ENCODE measurements around the gene DNAJC3. TPM values are rescaled to one million over a fixed set of nuclear protein-coding genes. Genes with fewer than 3 reads are reported as not detected.

DNAJC3 gene
- total and polyA plus RNA-seq, 2 experiments from 2014 or later, result 19.5 to 27.5 TPM

DNA sequence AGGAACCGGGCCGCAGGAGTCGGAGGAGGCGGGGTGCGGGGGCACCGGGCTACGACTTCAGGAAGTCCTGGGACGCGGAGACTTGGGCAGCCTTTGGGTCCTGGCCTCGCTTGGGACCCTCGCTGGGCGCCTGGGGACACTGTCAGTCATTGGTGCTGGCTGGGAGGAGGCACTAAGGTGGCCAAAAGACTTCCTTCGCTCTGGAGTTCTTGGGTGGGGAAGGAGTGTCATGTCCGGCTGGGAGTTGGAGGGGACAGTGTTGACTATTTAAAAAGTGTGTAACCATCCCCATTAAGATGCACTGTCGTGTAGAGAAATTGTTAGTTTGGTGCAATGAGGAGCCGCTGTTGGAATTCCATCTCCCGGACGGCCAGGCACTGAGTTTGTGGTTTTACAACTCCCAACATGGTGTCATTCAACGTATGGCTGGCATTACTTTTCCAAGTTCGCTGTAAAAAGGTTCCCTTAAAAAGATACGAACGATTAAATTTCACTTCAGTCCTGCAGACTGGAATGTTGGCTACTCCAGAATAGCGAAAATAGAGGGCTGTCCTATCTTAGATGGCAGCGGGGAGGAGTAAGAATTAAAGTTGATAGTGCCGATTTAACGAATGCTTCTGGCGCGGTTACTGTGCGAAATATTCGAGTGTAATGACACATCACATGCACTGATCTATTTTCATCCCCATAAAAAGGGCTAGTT, 776 bp downstream of the DNAJC3 start:
- Histone ChIP-seq H3K27ac (ENCODE audit: low read depth) (no peak overlapping the region), H3K27me3 (ENCODE audit: insufficient read depth) (no peaks in the 10 kb centered on the region), H3F3A (replicated peaks; ENCODE audit: low read depth) (no peaks in the 10 kb centered on the region), H4K20me1 (replicated peaks; ENCODE audit: insufficient read depth) (no peaks in the 10 kb centered on the region; the same call in 1 of the 2 replicates), H3K4me3 (peak overlapping the region; percentile 79), H3K4me1 (ENCODE audit: insufficient read depth) (peaks cover 25% of the 10 kb centered on the region), H3K36me3 (ENCODE audit: insufficient read depth) (no peaks in the 10 kb centered on the region), H3K4me2 (peak overlapping the region; percentile 82), H2AFZ (peak overlapping the region; percentile 28; the same call in 1 of the 2 replicates), H3K9me2 (ENCODE audit: insufficient read depth) (no peaks in the 10 kb centered on the region), H3K79me2 (replicated peaks; ENCODE audit: insufficient read depth) (peaks cover 61% of the 10 kb centered on the region)
- Mint-ChIP-seq H3K4me1 (peaks cover 30% of the 10 kb centered on the region), H3K36me3 (ENCODE audit: low read depth) (no peaks in the 10 kb centered on the region), H3K9me3 (no peaks in the 10 kb centered on the region; the same call in 2 of the 3 replicates), H3K27ac (no peak overlapping the region), H3K27me3 (ENCODE audit: insufficient read depth, low read depth, poor library complexity) (peaks cover 3% of the 10 kb centered on the region), H3K4me3 (peak overlapping the region; percentile 87)
- ATAC-seq (peak; percentile 32), DNase-seq (ENCODE audit: low spot score) (peak; percentile 61)
- TF ChIP-seq EZH2 (IDR thresholded peaks at IDR 0.05; ENCODE audit: low read depth, unreplicated experiment), result no peak
- no peak for TF ChIP-seq POLR2AphosphoS5 (IDR thresholded peaks at IDR 0.05; ENCODE audit: low read depth)
- TF ChIP-seq CREB1 (CRISPR knock-in tag; IDR thresholded peaks at IDR 0.05; ENCODE audit: low read depth), result no peak
- TF ChIP-seq NANOG (IDR thresholded peaks at IDR 0.05; ENCODE audit: borderline replicate concordance), result no peak
- no peak for TF ChIP-seq ZNF462 (CRISPR knock-in tag; IDR thresholded peaks at IDR 0.05)
- no peak for TF ChIP-seq REST (IDR thresholded peaks at IDR 0.05; ENCODE audit: unreplicated experiment)
- TF ChIP-seq ZNF331 (CRISPR knock-in tag; IDR thresholded peaks at IDR 0.05; ENCODE audit: low read depth), result no peak
- TF ChIP-seq JUNB (IDR thresholded peaks at IDR 0.05; ENCODE audit: unreplicated experiment), result no peak
- no peak for TF ChIP-seq EZH2phosphoT487 (IDR thresholded peaks at IDR 0.05; ENCODE audit: unreplicated experiment)
- no peak for TF ChIP-seq STAT1 (IDR thresholded peaks at IDR 0.05; ENCODE audit: unreplicated experiment)
- TF ChIP-seq, protein P1, sequence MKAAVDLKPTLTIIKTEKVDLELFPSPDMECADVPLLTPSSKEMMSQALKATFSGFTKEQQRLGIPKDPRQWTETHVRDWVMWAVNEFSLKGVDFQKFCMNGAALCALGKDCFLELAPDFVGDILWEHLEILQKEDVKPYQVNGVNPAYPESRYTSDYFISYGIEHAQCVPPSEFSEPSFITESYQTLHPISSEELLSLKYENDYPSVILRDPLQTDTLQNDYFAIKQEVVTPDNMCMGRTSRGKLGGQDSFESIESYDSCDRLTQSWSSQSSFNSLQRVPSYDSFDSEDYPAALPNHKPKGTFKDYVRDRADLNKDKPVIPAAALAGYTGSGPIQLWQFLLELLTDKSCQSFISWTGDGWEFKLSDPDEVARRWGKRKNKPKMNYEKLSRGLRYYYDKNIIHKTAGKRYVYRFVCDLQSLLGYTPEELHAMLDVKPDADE (IDR thresholded peaks at IDR 0.05), result no peak
- TF ChIP-seq, protein P2, sequence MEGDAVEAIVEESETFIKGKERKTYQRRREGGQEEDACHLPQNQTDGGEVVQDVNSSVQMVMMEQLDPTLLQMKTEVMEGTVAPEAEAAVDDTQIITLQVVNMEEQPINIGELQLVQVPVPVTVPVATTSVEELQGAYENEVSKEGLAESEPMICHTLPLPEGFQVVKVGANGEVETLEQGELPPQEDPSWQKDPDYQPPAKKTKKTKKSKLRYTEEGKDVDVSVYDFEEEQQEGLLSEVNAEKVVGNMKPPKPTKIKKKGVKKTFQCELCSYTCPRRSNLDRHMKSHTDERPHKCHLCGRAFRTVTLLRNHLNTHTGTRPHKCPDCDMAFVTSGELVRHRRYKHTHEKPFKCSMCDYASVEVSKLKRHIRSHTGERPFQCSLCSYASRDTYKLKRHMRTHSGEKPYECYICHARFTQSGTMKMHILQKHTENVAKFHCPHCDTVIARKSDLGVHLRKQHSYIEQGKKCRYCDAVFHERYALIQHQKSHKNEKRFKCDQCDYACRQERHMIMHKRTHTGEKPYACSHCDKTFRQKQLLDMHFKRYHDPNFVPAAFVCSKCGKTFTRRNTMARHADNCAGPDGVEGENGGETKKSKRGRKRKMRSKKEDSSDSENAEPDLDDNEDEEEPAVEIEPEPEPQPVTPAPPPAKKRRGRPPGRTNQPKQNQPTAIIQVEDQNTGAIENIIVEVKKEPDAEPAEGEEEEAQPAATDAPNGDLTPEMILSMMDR (conservative IDR thresholded peaks at IDR 0.05; ENCODE audit: low read depth in 2 of 2), result no peak
- TF ChIP-seq ZNF114 (CRISPR knock-in tag; IDR thresholded peaks at IDR 0.05), result no peak

All from GM23338 (cell line).